Smooth muscle cell (in vitro differentiated cells): ENCODE measurements around the gene MASP2. TPM values are rescaled to one million over a fixed set of nuclear protein-coding genes. Genes with fewer than 3 reads are reported as not detected.

Experiments
- DNase-seq: peaks from one replicate; lab custom pipeline; 2025; ENCODE audit not compliant: unreplicated experiment; lab: John Stamatoyannopoulos, UW
- H2AFZ ChIP-seq: fragments of 200-600 bp; sonication (generic); 2 replicates; pipeline ENCODE4 v1.6.0; 2016; ENCODE audit warnings: antibody characterized with exemption, low read depth, mild to moderate bottlenecking
- H3F3A ChIP-seq: fragments of 200-600 bp; sonication (generic); 2 replicates; pipeline ENCODE4 v1.6.0; 2017; ENCODE audit warnings: antibody characterized with exemption, low read depth
- H3K27ac ChIP-seq: fragments of 200-600 bp; sonication (generic); 2 replicates; pipeline ENCODE4 v1.5.1; 2016; ENCODE audit warnings: low read depth, mild to moderate bottlenecking
- H3K27me3 ChIP-seq: fragments of 200-600 bp; sonication (generic); 2 replicates; pipeline ENCODE4 v1.6.1; 2016; ENCODE audit warnings: low read depth, mild to moderate bottlenecking
- H3K36me3 ChIP-seq: fragments of 200-600 bp; sonication (generic); 2 replicates; pipeline ENCODE4 v1.5.1; 2016; ENCODE audit warnings: low read depth
- H3K4me1 ChIP-seq: fragments of 200-600 bp; sonication (generic); 2 replicates; pipeline ENCODE4 v1.5.1; 2016; ENCODE audit warnings: low read depth
- H3K4me2 ChIP-seq: fragments of 200-600 bp; sonication (generic); 2 replicates; pipeline ENCODE4 v1.6.0; 2016; ENCODE audit warnings: mild to moderate bottlenecking
- H3K4me3 ChIP-seq: fragments of 200-600 bp; sonication (generic); 2 replicates; pipeline ENCODE4 v1.5.1; 2016; ENCODE audit warnings: mild to moderate bottlenecking
- H3K79me2 ChIP-seq: fragments of 200-600 bp; sonication (generic); 2 replicates; pipeline ENCODE4 v1.6.0; 2016; ENCODE audit warnings: low read depth, mild to moderate bottlenecking
- H3K9ac ChIP-seq: fragments of 200-600 bp; sonication (generic); 2 replicates; pipeline ENCODE4 v1.6.0; 2016; ENCODE audit warnings: low read depth
- H3K9me3 ChIP-seq: fragments of 200-600 bp; sonication (generic); replicated peaks from 2 replicates; pipeline ENCODE4 v1.5.1; 2016; ENCODE audit warnings: low read depth
- H4K20me1 ChIP-seq: fragments of 200-600 bp; sonication (generic); 2 replicates; pipeline ENCODE4 v1.6.0; 2016; ENCODE audit warnings: low read depth
- WGBS: methylation state at CpG from one replicate; pipeline ENCODE4 v1.1.7; 2016; ENCODE audit warnings: low lambda C conversion rate; 5-methylcytosine and 5-hydroxymethylcytosine counted together
- polyA plus RNA-seq: library from polyadenylated mRNA; unstranded; fragments of >200 nt; fragmentation: Nextera tagmentation; extraction: Ambion mirVana; gene quantifications from 2 replicates; pipeline ENCODE4 v1.2.1, GENCODE V29; 2016
- total RNA-seq: library from RNA; depleted of rRNA; stranded (reverse); fragments of >200 nt; gene quantifications from 2 replicates; pipeline ENCODE4 v1.2.3, GENCODE V29; 2014
- TF ChIP-seq, protein P1 (sequence below): fragments of 200-600 bp; sonication (generic); IDR thresholded peaks from 2 replicates; pipeline ENCODE4 v1.5.1; 2017; ENCODE audit warnings: borderline replicate concordance, mild to moderate bottlenecking, antibody characterized with exemption; ENCODE audit not compliant: insufficient read depth, poor library complexity, severe bottlenecking

Gene MASP2
- total and polyA plus RNA-seq, 2 experiments from 2014 or later, result 0.26 TPM; not detected in 1

DNA sequence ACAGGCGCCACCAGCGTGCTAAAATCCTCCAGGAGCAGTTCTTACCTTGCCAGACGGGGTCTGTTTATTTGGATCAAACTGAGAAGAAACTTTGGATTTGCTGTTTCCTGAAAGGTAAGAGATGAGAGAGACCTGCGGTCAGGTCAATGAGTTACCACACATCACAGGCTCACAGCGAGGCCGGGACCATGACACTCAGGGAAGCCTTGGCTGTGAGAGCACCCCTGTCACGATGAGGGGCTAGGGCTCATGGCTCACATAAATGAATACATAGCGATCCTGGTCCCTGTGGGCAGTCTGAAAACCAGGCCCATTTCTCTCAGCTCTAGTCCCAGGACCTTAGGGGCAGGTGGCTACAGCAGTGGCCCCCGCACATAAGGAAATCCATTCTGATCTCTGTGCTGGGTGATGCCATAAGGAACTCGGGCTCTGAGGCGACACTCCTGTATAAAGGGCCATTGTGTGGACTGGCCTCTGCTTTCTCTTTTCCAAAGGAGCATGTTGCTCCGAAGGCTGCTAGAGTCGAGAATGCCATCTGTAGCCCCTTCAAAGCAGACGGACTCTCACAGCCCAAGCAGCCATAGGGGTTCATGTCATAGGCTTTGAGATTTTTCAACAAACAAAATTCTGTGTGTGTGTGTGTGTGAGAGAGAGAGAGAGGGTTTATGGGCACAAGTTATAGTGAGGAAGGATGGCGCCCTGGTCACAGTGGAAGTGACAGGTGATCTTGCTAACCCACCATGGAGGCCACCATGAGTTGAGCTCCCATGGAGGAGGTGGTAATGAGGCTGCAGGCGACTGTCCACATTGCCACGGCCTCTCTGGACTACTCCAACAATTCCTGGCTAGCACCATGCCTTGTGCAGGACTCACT lies 21.8 kb upstream of the MASP2 start:
- no peak for DNase-seq

DNA sequence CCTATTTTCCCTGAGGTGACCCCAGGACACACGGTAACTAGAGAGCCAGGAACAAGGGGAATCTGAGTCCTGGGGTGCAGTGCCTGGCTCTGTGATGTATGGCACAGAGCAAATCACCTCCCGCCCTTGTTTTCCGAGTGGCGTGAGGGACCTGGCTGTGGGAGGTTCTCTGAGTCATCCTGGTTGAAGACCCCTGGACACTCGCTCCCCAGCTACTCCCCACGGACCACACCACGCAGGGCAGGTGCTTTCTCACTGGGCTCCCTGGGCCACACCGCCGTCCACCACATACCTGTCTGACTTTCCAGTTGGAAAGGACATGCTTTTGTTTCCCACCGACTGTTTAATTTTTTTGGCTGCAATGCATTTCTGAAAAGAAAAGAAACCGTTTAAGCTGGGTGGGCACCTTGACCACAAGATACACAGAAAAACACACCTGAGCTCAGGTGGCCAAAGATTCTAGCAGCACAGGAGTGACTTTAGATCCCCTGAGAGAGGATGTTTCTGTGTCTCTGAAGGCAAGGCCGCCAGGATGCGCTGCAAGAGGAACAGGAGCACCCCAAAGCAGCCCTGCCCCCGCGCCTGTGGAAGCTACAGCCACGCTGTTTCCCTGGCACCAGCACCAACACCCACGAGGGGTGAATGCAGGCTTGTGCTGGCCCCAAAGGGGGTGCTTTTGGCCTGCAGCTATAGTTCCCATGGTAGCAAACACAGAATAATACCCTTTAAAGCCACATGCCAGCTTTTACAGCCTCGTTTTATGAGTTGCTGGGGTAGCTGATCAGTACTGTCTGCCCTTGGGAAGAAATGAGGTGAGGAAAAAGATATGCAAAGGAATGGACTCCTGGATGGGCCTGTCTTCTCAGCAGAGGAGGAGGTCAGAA lies 20.9 kb upstream of the MASP2 start:
- Histone ChIP-seq H3K9ac (no peak overlapping the region), H3K36me3 (peaks cover 7% of the 10 kb centered on the region), H3K9me3 (no peaks in the 10 kb centered on the region), H3K27ac (no peak overlapping the region), H3K4me3 (no peak overlapping the region), H3K79me2 (no peaks in the 10 kb centered on the region), H3K4me2 (no peak overlapping the region), H4K20me1 (no peaks in the 10 kb centered on the region), H3K4me1 (no peaks in the 10 kb centered on the region), H2AFZ (no peak overlapping the region), H3F3A (no peaks in the 10 kb centered on the region), H3K27me3 (no peaks in the 10 kb centered on the region)
- no peak for DNase-seq
- TF ChIP-seq, protein P1, sequence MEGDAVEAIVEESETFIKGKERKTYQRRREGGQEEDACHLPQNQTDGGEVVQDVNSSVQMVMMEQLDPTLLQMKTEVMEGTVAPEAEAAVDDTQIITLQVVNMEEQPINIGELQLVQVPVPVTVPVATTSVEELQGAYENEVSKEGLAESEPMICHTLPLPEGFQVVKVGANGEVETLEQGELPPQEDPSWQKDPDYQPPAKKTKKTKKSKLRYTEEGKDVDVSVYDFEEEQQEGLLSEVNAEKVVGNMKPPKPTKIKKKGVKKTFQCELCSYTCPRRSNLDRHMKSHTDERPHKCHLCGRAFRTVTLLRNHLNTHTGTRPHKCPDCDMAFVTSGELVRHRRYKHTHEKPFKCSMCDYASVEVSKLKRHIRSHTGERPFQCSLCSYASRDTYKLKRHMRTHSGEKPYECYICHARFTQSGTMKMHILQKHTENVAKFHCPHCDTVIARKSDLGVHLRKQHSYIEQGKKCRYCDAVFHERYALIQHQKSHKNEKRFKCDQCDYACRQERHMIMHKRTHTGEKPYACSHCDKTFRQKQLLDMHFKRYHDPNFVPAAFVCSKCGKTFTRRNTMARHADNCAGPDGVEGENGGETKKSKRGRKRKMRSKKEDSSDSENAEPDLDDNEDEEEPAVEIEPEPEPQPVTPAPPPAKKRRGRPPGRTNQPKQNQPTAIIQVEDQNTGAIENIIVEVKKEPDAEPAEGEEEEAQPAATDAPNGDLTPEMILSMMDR, result no peak
- WGBS, result 96% methylated on average over 18 of the region's 18 CpGs

More for the DNA sequence above, 21.8 kb upstream of the MASP2 start:
- Histone ChIP-seq H3K36me3 (peaks cover 7% of the 10 kb centered on the region), H3K4me1 (no peaks in the 10 kb centered on the region), H3F3A (no peaks in the 10 kb centered on the region), H3K27ac (no peak overlapping the region), H2AFZ (no peak overlapping the region), H3K9me3 (no peaks in the 10 kb centered on the region), H3K27me3 (no peaks in the 10 kb centered on the region), H3K4me2 (no peak overlapping the region), H4K20me1 (no peaks in the 10 kb centered on the region), H3K79me2 (no peaks in the 10 kb centered on the region), H3K9ac (no peak overlapping the region), H3K4me3 (no peak overlapping the region)
- TF ChIP-seq, protein P1, result no peak
- 94% methylated on average over 16 of the region's 17 CpGs for WGBS

DNA sequence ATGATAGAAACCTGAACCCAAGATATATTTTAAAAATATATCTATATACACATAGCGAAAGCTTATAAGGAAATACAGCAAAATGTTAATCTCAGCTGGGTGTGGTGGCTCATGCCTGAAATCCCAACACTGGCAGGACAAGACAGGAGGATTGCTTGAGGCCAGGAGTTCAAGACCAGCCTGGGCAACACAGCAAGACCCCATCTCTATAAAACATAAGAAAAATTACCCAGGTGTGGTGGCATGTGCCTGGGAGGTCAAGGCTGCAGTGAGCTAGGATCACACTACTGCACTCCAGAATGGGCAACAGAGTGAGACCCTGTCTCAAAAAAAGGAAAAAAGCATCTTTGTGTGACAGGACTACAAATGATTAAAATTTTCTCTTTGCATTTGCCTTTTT lies 18.8 kb upstream of the MASP2 start:
- no peak for DNase-seq

More for the DNA sequence above, 18.8 kb upstream of the MASP2 start:
- TF ChIP-seq, protein P1, result no peak
- H3K36me3 ChIP-seq, result peaks cover 7% of the 10 kb centered on the region
- no peak overlapping the region for H3K4me2 ChIP-seq
- peaks cover 3% of the 10 kb centered on the region for H3K4me1 ChIP-seq
- H2AFZ ChIP-seq, result no peak overlapping the region
- 100% methylated on average over 1 of the region's 1 CpG for WGBS
- H3K27ac ChIP-seq, result no peak overlapping the region
- no peak overlapping the region for H3K4me3 ChIP-seq
- H3K9me3 ChIP-seq, result no peaks in the 10 kb centered on the region
- H4K20me1 ChIP-seq, result no peaks in the 10 kb centered on the region
- H3F3A ChIP-seq, result peaks cover 3% of the 10 kb centered on the region
- H3K9ac ChIP-seq, result no peak overlapping the region
- H3K27me3 ChIP-seq, result no peaks in the 10 kb centered on the region
- peaks cover 7% of the 10 kb centered on the region for H3K79me2 ChIP-seq
